H9 (cell line): ENCODE results near the gene ARMC9. TPM values are rescaled to one million over a fixed set of nuclear protein-coding genes. Genes with fewer than 3 reads are reported as not detected.

Experiments used
- DNase-seq: peaks from one replicate; pipeline ENCODE4 v3.0.0-alpha.2; 2017
- H2AFZ ChIP-seq: one replicate; pipeline ENCODE4 v1.6.1; 2013; ENCODE audit warnings: mild to moderate bottlenecking, low read length, control low read depth, moderate library complexity
- H2AK5ac ChIP-seq: 2 replicates; pipeline ENCODE4 v1.6.1; 2013; ENCODE audit warnings: low read length, control low read depth, mixed read lengths; ENCODE audit not compliant: insufficient read length
- H2BK120ac ChIP-seq: one replicate; pipeline ENCODE4 v1.6.1; 2013; ENCODE audit warnings: low read depth, mild to moderate bottlenecking, low read length, control low read depth, inconsistent platforms; ENCODE audit not compliant: poor library complexity, severe bottlenecking
- H2BK12ac ChIP-seq: 2 replicates; pipeline ENCODE4 v1.6.1; 2013; ENCODE audit warnings: low read length, control low read depth, mixed read lengths, low read depth; ENCODE audit not compliant: insufficient read length
- H2BK15ac ChIP-seq: 2 replicates; pipeline ENCODE4 v1.6.1; 2013; ENCODE audit warnings: low read depth, low read length, control low read depth
- H2BK20ac ChIP-seq: one replicate; pipeline ENCODE4 v1.6.1; 2013; ENCODE audit warnings: low read depth, mild to moderate bottlenecking, low read length, control low read depth, inconsistent platforms; ENCODE audit not compliant: poor library complexity, severe bottlenecking
- H2BK5ac ChIP-seq: 2 replicates; pipeline ENCODE4 v1.6.1; 2013; ENCODE audit warnings: low read length, control low read depth, mixed read lengths; ENCODE audit not compliant: insufficient read length
- H3K14ac ChIP-seq: 2 replicates; pipeline ENCODE4 v1.6.1; 2013; ENCODE audit warnings: low read length, control low read depth; ENCODE audit not compliant: insufficient read depth
- H3K18ac ChIP-seq: 2 replicates; pipeline ENCODE4 v1.6.1; 2013; ENCODE audit warnings: low read depth, mild to moderate bottlenecking, mixed read lengths, low read length, control low read depth; ENCODE audit not compliant: insufficient read length
- H3K23ac ChIP-seq: 2 replicates; pipeline ENCODE4 v1.6.1; 2013; ENCODE audit warnings: low read length, control low read depth, mixed read lengths, low read depth; ENCODE audit not compliant: insufficient read length
- H3K23me2 ChIP-seq: 2 replicates; pipeline ENCODE4 v1.6.1; 2013; ENCODE audit warnings: low read depth, mild to moderate bottlenecking, mixed read lengths, low read length, control low read depth; ENCODE audit not compliant: insufficient read length, poor library complexity, severe bottlenecking
- H3K27ac ChIP-seq: 2 replicates; pipeline ENCODE4 v1.5.1; 2013; ENCODE audit warnings: low read length, control low read depth, mixed read lengths, low read depth; ENCODE audit not compliant: insufficient read length
- H3K27me3 ChIP-seq: 2 replicates; pipeline ENCODE4 v1.6.1; 2013; ENCODE audit warnings: low read length, control low read depth, inconsistent platforms; ENCODE audit not compliant: insufficient read depth
- H3K4ac ChIP-seq: 2 replicates; pipeline ENCODE4 v1.6.1; 2013; ENCODE audit warnings: low read depth, mild to moderate bottlenecking, control low read depth, inconsistent platforms, low read length, moderate library complexity
- H3K4me1 ChIP-seq: 2 replicates; pipeline ENCODE4 v1.6.1; 2013; ENCODE audit warnings: low read length, control low read depth, inconsistent platforms; ENCODE audit not compliant: insufficient read depth
- H3K4me2 ChIP-seq: 2 replicates; pipeline ENCODE4 v1.6.1; 2013; ENCODE audit warnings: low read length, control low read depth, mixed read lengths; ENCODE audit not compliant: insufficient read length, insufficient read depth
- H3K56ac ChIP-seq: 2 replicates; pipeline ENCODE4 v1.6.1; 2013; ENCODE audit warnings: low read depth, mild to moderate bottlenecking, mixed read lengths, low read length, control low read depth; ENCODE audit not compliant: insufficient read length
- H3K79me1 ChIP-seq: 2 replicates; pipeline ENCODE4 v1.6.1; 2013; ENCODE audit warnings: low read depth, mild to moderate bottlenecking, moderate library complexity, low read length, control low read depth, inconsistent platforms; ENCODE audit not compliant: insufficient read depth, poor library complexity, severe bottlenecking
- H3K79me2 ChIP-seq: 2 replicates; pipeline ENCODE4 v1.6.1; 2013; ENCODE audit warnings: low read length, control low read depth, inconsistent platforms; ENCODE audit not compliant: insufficient read depth
- H3K9ac ChIP-seq: 2 replicates; pipeline ENCODE4 v1.6.1; 2013; ENCODE audit warnings: low read length, control low read depth, mixed read lengths; ENCODE audit not compliant: insufficient read length; ENCODE audit errors: extremely low read depth
- H3K9me3 ChIP-seq: one replicate; pipeline ENCODE4 v1.6.1; 2013; ENCODE audit warnings: low read depth, low read length, inconsistent platforms; ENCODE audit not compliant: control insufficient read depth
- H3T11ph ChIP-seq: one replicate; pipeline ENCODE4 v1.6.1; 2013; ENCODE audit warnings: mild to moderate bottlenecking, low read length, control low read depth, inconsistent platforms
- H4K20me1 ChIP-seq: one replicate; pipeline ENCODE4 v1.6.1; 2013; ENCODE audit not compliant: control insufficient read depth, insufficient read length, insufficient read depth
- H4K5ac ChIP-seq: 2 replicates; pipeline ENCODE4 v1.6.1; 2013; ENCODE audit warnings: low read depth, mild to moderate bottlenecking, mixed read lengths, low read length, control low read depth; ENCODE audit not compliant: insufficient read length
- H4K8ac ChIP-seq: replicated peaks from 2 replicates; pipeline ENCODE4 v1.6.1; 2013; ENCODE audit warnings: low read length, control low read depth, mixed read lengths, low read depth; ENCODE audit not compliant: insufficient read length
- H4K91ac ChIP-seq: 2 replicates; pipeline ENCODE4 v1.6.1; 2013; ENCODE audit warnings: low read depth, mild to moderate bottlenecking, moderate library complexity, mixed read lengths, low read length, control low read depth; ENCODE audit not compliant: insufficient read length
- H3K27ac Mint-ChIP-seq, 3 experiments: 2 replicates in 2 of 3; 3 replicates in 1 of 3; pipeline ENCODE4 v1.8.0; 2020 to 2021; ENCODE audit warnings: mixed read lengths in 3 of 3, mild to moderate bottlenecking in 1 of 3, moderate library complexity in 1 of 3
- H3K27me3 Mint-ChIP-seq: 2 replicates; pipeline ENCODE4 v1.8.0; 2021; ENCODE audit warnings: low read depth, mild to moderate bottlenecking, moderate library complexity, mixed read lengths
- H3K36me3 Mint-ChIP-seq, 3 experiments: 2 replicates in 2 of 3; 3 replicates in 1 of 3; pipeline ENCODE4 v1.8.0; 2020 to 2021; ENCODE audit warnings: low read depth in 3 of 3, mixed read lengths in 3 of 3; ENCODE audit not compliant: insufficient read depth in 1 of 3
- H3K4me1 Mint-ChIP-seq, 2 experiments: 2 replicates each; pipeline ENCODE4 v1.8.0; 2020; ENCODE audit warnings: mixed read lengths in 2 of 2
- H3K4me3 Mint-ChIP-seq, 2 experiments: 2 replicates in 1 of 2; 3 replicates in 1 of 2; pipeline ENCODE4 v1.8.0; 2020 to 2021; ENCODE audit warnings: mild to moderate bottlenecking in 2 of 2, mixed read lengths in 2 of 2, moderate library complexity in 1 of 2
- H3K9me3 Mint-ChIP-seq, 2 experiments: 2 replicates in 1 of 2; 3 replicates in 1 of 2; pipeline ENCODE4 v1.8.0; 2020; ENCODE audit warnings: mild to moderate bottlenecking in 2 of 2, mixed read lengths in 2 of 2, moderate library complexity in 1 of 2
- WGBS: extraction: QIAGEN DNeasy Blood & Tissue Kit; methylation state at CpG from one replicate; pipeline ENCODE4 v1.1.7; 2013; ENCODE audit warnings: missing lambda C conversion rate, low lambda C conversion rate, mixed read lengths; ENCODE audit not compliant: insufficient read length; ENCODE audit errors: extremely low coverage; 5-methylcytosine and 5-hydroxymethylcytosine counted together
- total RNA-seq: library from RNA; stranded (reverse); gene quantifications from 2 replicates; pipeline ENCODE4 v1.2.1, GENCODE V29; 2021
- TF ChIP-seq, protein P1 (sequence below): fragments of 200-600 bp; sonication (generic); conservative IDR thresholded peaks from 3 replicates; pipeline ENCODE4 v1.8.0; 2021; ENCODE audit warnings: antibody characterized with exemption, mild to moderate bottlenecking

Gene ARMC9
- total RNA-seq, 1 experiment from 2014 or later: 37.6 TPM

DNA sequence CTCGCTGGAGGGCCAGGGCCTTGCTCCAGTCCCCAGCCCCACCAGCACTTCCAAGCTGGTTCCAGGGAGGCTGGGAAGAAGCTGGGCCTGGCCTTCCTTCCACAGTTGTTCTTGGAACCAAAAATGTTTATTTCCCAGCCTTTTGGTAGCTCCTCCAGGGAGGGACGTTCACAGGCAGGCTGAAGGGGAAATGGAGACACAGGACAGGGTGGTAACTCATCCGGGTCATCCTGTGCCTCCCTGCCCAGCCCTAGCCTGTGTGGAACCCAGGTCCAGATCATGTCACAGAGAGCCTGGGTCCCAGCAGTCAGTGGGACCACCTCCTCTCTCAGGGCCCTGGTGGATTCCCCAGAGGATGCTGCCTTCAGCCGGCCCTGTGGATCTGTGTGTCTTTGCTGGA lies 12.5 kb upstream of the ARMC9 start:
- H3K4me3 Mint-ChIP-seq: no peak overlapping the region
- Histone ChIP-seq H3K4ac (no peak overlapping the region), H4K8ac (no peak overlapping the region), H3K27ac (no peak overlapping the region), H3K14ac (no peak overlapping the region), H4K5ac (no peak overlapping the region), H3K9ac (no peak overlapping the region), H3K79me2 (no peaks in the 10 kb centered on the region), H4K20me1 (no peaks in the 10 kb centered on the region), H3K79me1 (no peaks in the 10 kb centered on the region), H2BK20ac (no peak overlapping the region), H3K56ac (no peak overlapping the region), H2BK120ac (no peak overlapping the region), H2AFZ (no peak overlapping the region), H2BK12ac (no peak overlapping the region), H3K23me2 (no peaks in the 10 kb centered on the region), H3K9me3 (no peaks in the 10 kb centered on the region), H2BK5ac (no peak overlapping the region), H3K4me2 (no peak overlapping the region), H3K23ac (no peak overlapping the region), H2AK5ac (no peak overlapping the region), H2BK15ac (no peak overlapping the region), H3K27me3 (no peaks in the 10 kb centered on the region), H4K91ac (no peak overlapping the region), H3K4me1 (peaks cover 4% of the 10 kb centered on the region; the same call in 1 of the 2 replicates), H3T11ph (no peak overlapping the region), H3K18ac (no peak overlapping the region)
- TF ChIP-seq, protein P1, sequence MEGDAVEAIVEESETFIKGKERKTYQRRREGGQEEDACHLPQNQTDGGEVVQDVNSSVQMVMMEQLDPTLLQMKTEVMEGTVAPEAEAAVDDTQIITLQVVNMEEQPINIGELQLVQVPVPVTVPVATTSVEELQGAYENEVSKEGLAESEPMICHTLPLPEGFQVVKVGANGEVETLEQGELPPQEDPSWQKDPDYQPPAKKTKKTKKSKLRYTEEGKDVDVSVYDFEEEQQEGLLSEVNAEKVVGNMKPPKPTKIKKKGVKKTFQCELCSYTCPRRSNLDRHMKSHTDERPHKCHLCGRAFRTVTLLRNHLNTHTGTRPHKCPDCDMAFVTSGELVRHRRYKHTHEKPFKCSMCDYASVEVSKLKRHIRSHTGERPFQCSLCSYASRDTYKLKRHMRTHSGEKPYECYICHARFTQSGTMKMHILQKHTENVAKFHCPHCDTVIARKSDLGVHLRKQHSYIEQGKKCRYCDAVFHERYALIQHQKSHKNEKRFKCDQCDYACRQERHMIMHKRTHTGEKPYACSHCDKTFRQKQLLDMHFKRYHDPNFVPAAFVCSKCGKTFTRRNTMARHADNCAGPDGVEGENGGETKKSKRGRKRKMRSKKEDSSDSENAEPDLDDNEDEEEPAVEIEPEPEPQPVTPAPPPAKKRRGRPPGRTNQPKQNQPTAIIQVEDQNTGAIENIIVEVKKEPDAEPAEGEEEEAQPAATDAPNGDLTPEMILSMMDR: no peak
- WGBS: no CpG with 5 or more reads among the region's 4 CpGs
- peaks cover 20 to 31% of the 10 kb centered on the region in 2 experiments for H3K4me1 Mint-ChIP-seq
- H3K36me3 Mint-ChIP-seq: no peaks in the 10 kb centered on the region; a peak in 1 of 7 replicates
- no peaks in the 10 kb centered on the region for H3K9me3 Mint-ChIP-seq
- H3K27ac Mint-ChIP-seq: peak overlapping the region in 2 of 3 experiments; percentile 31 to 34; a peak in 1 of 7 replicates
- H3K27me3 Mint-ChIP-seq: no peaks in the 10 kb centered on the region; the same call in none of the 2 replicates
- no peak for DNase-seq
